Measurements from ENCODE around the gene STBD1.
"Not testable (repeated sequence)": the region's sequence is repeated elsewhere in the genome, so short reads cannot be mapped to it uniquely, and the experiment has no call there.

Gene STBD1

GRCh38 chr4:76325072-76325471 lies 18.5 kb downstream of the STBD1 start:
- DNase-seq (ENCODE audit: low spot score) = no peak

- DNase-seq (ENCODE audit: low spot score) = no peak
Measured at GRCh38 chr4:76326515-76326914, 20.0 kb downstream of the STBD1 start.

GRCh38 chr4:76334885-76335284 lies 28.4 kb downstream of the STBD1 start:
- no peak for DNase-seq (ENCODE audit: low spot score)

GRCh38 chr4:76339364-76339763 lies 32.8 kb downstream of the STBD1 start:
- DNase-seq (ENCODE audit: low spot score) = no peak

GRCh38 chr4:76341063-76341462 lies 34.5 kb downstream of the STBD1 start:
- DNase-seq (ENCODE audit: low spot score) = no peak

GRCh38 chr4:76342191-76342590 lies 35.7 kb downstream of the STBD1 start:
- DNase-seq (ENCODE audit: low spot score) = no peak

- DNase-seq (ENCODE audit: low spot score) = no peak
Measured at GRCh38 chr4:76342803-76343202, 36.3 kb downstream of the STBD1 start.

GRCh38 chr4:76354517-76355473 lies 48.3 kb downstream of the STBD1 start:
- DNase-seq (ENCODE audit: low spot score) = no peak

GRCh38 chr4:76357981-76358380 lies 51.4 kb downstream of the STBD1 start:
- no peak for DNase-seq (ENCODE audit: low spot score)

- DNase-seq (ENCODE audit: low spot score) = not testable (repeated sequence)
Measured at GRCh38 chr4:76359881-76360466, 53.4 kb downstream of the STBD1 start.

All from kidney capillary endothelial cell (primary cell).